Astrocyte (in vitro differentiated cells and primary cell): ENCODE results near the gene CNP.
"Not testable (repeated sequence)": the region's sequence is repeated elsewhere in the genome, so short reads cannot be mapped to it uniquely, and the experiment has no call there.

Experiments
- EZH2 ChIP-seq: IDR thresholded peaks from 2 replicates; pipeline ENCODE4 v1.6.1; 2012; ENCODE audit warnings: mild to moderate bottlenecking, low read length, inconsistent platforms; ENCODE audit not compliant: insufficient read depth
- TF ChIP-seq, protein P1 (sequence below): IDR thresholded peaks from 2 replicates; pipeline ENCODE4 v1.5.1; 2011; ENCODE audit warnings: low read depth, mild to moderate bottlenecking, inconsistent platforms, low read length, moderate library complexity; ENCODE audit not compliant: insufficient read depth

DNA sequence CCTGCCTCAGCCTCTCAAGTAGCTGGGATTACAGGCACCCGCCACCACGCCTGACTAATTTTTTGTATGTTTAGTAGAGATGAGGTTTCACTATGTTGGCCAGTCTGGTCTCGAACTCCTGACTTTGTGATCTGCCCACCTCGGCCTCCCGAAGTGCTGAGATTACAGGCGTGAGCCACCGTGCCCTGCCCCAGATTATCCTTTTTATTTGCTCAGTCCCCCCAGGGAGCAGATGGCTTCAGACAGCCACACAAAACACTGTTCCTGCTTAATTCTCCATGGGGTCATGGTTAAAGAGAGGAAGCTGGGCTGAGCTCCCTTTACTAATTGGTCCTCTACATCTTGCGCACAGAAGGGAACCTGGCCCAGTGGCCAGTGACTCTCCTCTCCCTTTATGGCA, 54.2 kb downstream of the CNP start:
- TF ChIP-seq, protein P1, sequence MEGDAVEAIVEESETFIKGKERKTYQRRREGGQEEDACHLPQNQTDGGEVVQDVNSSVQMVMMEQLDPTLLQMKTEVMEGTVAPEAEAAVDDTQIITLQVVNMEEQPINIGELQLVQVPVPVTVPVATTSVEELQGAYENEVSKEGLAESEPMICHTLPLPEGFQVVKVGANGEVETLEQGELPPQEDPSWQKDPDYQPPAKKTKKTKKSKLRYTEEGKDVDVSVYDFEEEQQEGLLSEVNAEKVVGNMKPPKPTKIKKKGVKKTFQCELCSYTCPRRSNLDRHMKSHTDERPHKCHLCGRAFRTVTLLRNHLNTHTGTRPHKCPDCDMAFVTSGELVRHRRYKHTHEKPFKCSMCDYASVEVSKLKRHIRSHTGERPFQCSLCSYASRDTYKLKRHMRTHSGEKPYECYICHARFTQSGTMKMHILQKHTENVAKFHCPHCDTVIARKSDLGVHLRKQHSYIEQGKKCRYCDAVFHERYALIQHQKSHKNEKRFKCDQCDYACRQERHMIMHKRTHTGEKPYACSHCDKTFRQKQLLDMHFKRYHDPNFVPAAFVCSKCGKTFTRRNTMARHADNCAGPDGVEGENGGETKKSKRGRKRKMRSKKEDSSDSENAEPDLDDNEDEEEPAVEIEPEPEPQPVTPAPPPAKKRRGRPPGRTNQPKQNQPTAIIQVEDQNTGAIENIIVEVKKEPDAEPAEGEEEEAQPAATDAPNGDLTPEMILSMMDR: not testable (repeated sequence)
- TF ChIP-seq EZH2: not testable (repeated sequence)
